Upper lobe of left lung (tissue), 6 donors: ENCODE data around the gene TMEM106B. TPM values are rescaled to one million over a fixed set of nuclear protein-coding genes. Genes with fewer than 3 reads are reported as not detected.

ENCODE experiments used
- ATAC-seq, 2 donors: fragments of 200-7000 bp; cut with Tn5 transposase; one replicate each; pipeline ENCODE4 v1.9.1; 2022; ENCODE audit warnings: mild to moderate bottlenecking in 2 of 2, moderate library complexity in 2 of 2; ENCODE audit not compliant: low FRiP score in 2 of 2
- DNase-seq, 2 donors: peaks; one replicate each; pipeline ENCODE4 v3.0.0-alpha.2; 2019 to 2020
- H3K27ac ChIP-seq, 4 donors: fragments of 200-600 bp; sonication (generic); one replicate each; pipeline ENCODE4 v1.5.1; 2016 to 2019
- H3K27me3 ChIP-seq, 4 donors: fragments of 200-600 bp; sonication (generic); one replicate each; pipeline ENCODE4 v1.5.1; 2017 to 2019
- H3K36me3 ChIP-seq, 4 donors: fragments of 200-600 bp; sonication (generic); one replicate each; pipeline ENCODE4 v1.5.1; 2016 to 2019
- H3K4me1 ChIP-seq, 4 donors: fragments of 200-600 bp; sonication (generic); one replicate each; pipeline ENCODE4 v1.5.1; 2018 to 2019
- H3K4me3 ChIP-seq, 4 donors: fragments of 200-600 bp; sonication (generic); one replicate each; pipeline ENCODE4 v1.5.1; 2017 to 2019; ENCODE audit warnings: mild to moderate bottlenecking in 2 of 4, moderate library complexity in 1 of 4
- H3K9me3 ChIP-seq, 4 donors: fragments of 200-600 bp; sonication (generic); one replicate each; pipeline ENCODE4 v1.5.1; 2018 to 2019
- EP300 ChIP-seq, 4 donors: sonication (generic); formaldehyde crosslinking; IDR thresholded peaks; one replicate each; pipeline ENCODE4 v1.5.1; 2017; ENCODE audit warnings: antibody characterized with exemption in 4 of 4, control low read depth in 2 of 4
- POLR2A ChIP-seq, 4 donors: fragments of 450-650 bp; IDR thresholded peaks; one replicate each; pipeline ENCODE4 v1.5.1; 2016 to 2017; ENCODE audit warnings: antibody characterized with exemption in 4 of 4, mild to moderate bottlenecking in 2 of 4
- POLR2AphosphoS5 ChIP-seq, 2 donors: sonication (generic); formaldehyde crosslinking; IDR thresholded peaks; one replicate each; pipeline ENCODE4 v1.5.1; 2017; ENCODE audit warnings: antibody characterized with exemption in 2 of 2
- WGBS, 2 donors: methylation state at CpG; one replicate each; pipeline ENCODE4 v1.1.5; 2017 to 2018; 5-methylcytosine and 5-hydroxymethylcytosine counted together
- total RNA-seq, 6 donors: library from RNA; depleted of rRNA in 4 of 6; stranded (reverse); fragments of >200 nt in 4 of 6; gene quantifications; one replicate each; pipeline versions ENCODE4 v1.1.0 to v1.2.1, GENCODE V29; 2016 to 2021
- TF ChIP-seq, protein P1 (sequence below), 6 experiments: fragments of 450-650 bp in 4 of 6; fragments of 200-600 bp in 2 of 6; sonication (generic) in 2 of 6; IDR thresholded peaks; one replicate each; pipeline ENCODE4 v1.5.1; 2016 to 2019; ENCODE audit warnings: antibody characterized with exemption in 6 of 6
- donor health status: DM: no; HTN: no; CAD: no; lungs with moderate emphysema.
- donor health status: DM: no; HTN: yes; CAD: no; lungs with severe emphysema.

The TMEM106B gene
- total RNA-seq, 6 donors from 2014 or later: 6.3 to 46.2 (median 31.9) TPM

DNA sequence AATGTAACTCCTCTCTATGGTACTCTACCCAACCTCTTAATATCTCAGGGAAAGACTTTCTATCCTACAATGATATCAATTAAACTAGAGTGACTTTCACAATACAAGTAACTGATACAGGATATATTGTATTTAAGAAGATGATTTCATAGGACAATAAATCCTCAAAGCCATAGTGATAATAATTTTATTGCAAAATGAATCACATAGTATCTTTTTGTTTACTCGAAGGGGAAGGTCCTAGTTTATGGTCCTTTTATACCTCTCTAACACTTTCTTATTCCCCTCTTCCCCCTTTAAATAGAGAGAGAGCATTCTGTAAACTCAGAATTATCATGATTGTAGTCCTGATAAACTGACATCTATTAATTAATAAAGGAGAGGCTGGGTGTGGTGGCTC, 56.4 kb downstream of the TMEM106B start:
- TF ChIP-seq EP300 (IDR thresholded peaks at IDR 0.05) (no peak), POLR2A (IDR thresholded peaks at IDR 0.05) (no peak), POLR2AphosphoS5 (IDR thresholded peaks at IDR 0.05) (no peak)
- TF ChIP-seq, protein P1, sequence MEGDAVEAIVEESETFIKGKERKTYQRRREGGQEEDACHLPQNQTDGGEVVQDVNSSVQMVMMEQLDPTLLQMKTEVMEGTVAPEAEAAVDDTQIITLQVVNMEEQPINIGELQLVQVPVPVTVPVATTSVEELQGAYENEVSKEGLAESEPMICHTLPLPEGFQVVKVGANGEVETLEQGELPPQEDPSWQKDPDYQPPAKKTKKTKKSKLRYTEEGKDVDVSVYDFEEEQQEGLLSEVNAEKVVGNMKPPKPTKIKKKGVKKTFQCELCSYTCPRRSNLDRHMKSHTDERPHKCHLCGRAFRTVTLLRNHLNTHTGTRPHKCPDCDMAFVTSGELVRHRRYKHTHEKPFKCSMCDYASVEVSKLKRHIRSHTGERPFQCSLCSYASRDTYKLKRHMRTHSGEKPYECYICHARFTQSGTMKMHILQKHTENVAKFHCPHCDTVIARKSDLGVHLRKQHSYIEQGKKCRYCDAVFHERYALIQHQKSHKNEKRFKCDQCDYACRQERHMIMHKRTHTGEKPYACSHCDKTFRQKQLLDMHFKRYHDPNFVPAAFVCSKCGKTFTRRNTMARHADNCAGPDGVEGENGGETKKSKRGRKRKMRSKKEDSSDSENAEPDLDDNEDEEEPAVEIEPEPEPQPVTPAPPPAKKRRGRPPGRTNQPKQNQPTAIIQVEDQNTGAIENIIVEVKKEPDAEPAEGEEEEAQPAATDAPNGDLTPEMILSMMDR (IDR thresholded peaks at IDR 0.05): no peak

DNA sequence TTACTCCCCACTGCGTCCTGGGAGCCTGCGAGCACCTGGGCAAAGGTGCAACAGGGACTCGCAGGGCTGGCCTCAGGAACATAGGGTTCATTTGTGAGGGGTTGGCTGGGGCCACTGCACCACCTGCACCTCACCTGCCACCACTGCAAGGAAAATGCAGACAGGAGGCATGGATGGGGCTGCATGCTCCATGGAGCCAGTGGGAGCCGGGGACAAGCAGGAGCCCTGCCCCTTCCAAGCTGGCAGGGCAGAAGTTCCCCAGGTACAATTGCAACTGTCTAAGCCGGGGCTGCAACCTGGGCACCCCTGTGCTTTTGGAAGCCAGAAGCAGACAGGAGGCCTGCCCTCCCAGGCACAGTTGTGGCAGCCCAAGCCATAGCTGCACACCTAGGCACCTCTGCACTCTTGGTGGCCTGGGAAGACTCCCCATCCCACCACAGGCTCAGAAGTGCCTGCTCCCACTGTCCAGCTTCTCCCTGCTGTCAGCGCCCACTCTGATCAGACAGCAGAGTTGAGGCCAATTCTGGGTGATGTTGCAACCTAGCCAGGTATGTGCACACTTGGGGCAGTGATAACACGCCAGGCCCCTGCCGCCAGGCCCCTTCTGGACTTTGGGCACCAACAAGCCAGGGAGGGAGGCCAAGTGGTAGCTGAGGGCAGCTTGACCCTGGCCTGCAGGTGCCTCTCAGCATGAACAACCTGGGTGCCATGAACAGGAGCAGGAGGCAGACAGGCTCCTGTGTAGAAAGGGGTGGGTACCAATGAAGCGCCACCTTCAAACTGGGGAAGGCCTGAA, 58.2 kb downstream of the TMEM106B start:
- WGBS, 2 donors: 95 to 100% methylated on average over 1 to 8 of the region's 9 CpGs
- TF ChIP-seq, protein P1 (IDR thresholded peaks at IDR 0.05): no peak
- TF ChIP-seq POLR2A (IDR thresholded peaks at IDR 0.05) (no peak), EP300 (IDR thresholded peaks at IDR 0.05) (no peak), POLR2AphosphoS5 (IDR thresholded peaks at IDR 0.05) (no peak)
- no peaks in the 10 kb centered on the region for H3K9me3 ChIP-seq
- no peaks in the 10 kb centered on the region for H3K36me3 ChIP-seq
- no peak overlapping the region for H3K27ac ChIP-seq
- DNase-seq (peak in 1 of 2 donors; percentile 30), ATAC-seq (peak; percentile 23 to 41)
- H3K4me3 ChIP-seq: no peak overlapping the region
- no peaks in the 10 kb centered on the region for H3K27me3 ChIP-seq
- no peaks in the 10 kb centered on the region for H3K4me1 ChIP-seq

More for the DNA sequence above, 56.4 kb downstream of the TMEM106B start:
- Histone ChIP-seq H3K4me1 (no peaks in the 10 kb centered on the region), H3K36me3 (no peaks in the 10 kb centered on the region), H3K9me3 (no peaks in the 10 kb centered on the region), H3K27me3 (no peaks in the 10 kb centered on the region), H3K4me3 (no peak overlapping the region), H3K27ac (no peak overlapping the region)
- 92 to 93% methylated on average over 1 of the region's 1 CpG for WGBS, 2 donors
- DNase-seq (no peak), ATAC-seq (no peak)

DNA sequence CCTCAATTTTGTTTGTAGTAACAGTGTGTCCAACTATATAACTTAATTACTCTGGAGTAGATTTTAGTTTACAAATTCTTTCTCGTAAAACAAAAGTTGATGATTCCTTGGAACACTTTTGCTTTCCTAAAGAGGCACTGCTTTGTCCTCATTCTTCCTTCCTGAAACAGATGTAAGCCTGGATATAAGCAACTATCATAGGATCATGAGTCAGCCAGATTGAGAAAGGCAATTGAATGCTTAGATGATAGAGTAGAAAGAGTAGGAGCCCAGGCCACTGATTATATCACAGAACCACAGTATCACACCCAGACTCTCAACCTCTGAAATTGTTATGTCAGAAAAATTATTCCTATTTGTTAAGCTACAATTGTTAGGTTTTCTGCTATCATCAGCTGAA, 69.9 kb downstream of the TMEM106B start:
- TF ChIP-seq, protein P1 (IDR thresholded peaks at IDR 0.05): no peak
- no peak for TF ChIP-seq EP300 (IDR thresholded peaks at IDR 0.05)
- no peak for TF ChIP-seq POLR2A (IDR thresholded peaks at IDR 0.05)
- no peak for TF ChIP-seq POLR2AphosphoS5 (IDR thresholded peaks at IDR 0.05)
- WGBS, 2 donors: 52 to 69% methylated on average over 1 of the region's 1 CpG
- Histone ChIP-seq H3K9me3 (no peaks in the 10 kb centered on the region), H3K4me1 (no peaks in the 10 kb centered on the region), H3K36me3 (no peaks in the 10 kb centered on the region), H3K27ac (no peak overlapping the region), H3K27me3 (no peaks in the 10 kb centered on the region), H3K4me3 (no peak overlapping the region)
- ATAC-seq: no peak
- DNase-seq: no peak

DNA sequence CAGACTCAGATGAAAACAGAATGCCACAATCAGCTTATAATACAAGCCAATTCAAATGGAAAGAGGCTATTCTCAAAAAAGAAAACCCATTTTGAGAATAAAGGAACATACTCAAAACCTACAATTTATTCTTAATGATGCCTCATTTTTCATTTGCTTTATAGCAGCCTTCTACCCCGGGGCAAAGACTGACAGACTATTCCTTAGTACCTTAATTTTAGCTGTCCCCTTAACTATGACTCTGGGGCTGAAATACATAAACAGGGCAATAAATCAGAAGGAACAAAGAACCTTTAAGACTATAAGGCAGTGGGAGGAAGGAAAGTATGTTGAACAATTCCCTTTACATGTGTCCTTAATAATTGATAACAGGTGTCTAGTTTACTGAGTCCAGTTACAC, 76.8 kb downstream of the TMEM106B start:
- 47 to 58% methylated on average over 1 of the region's 1 CpG for WGBS, 2 donors

More for the DNA sequence above, 76.8 kb downstream of the TMEM106B start:
- Histone ChIP-seq H3K27me3 (no peaks in the 10 kb centered on the region), H3K4me3 (no peak overlapping the region), H3K36me3 (no peaks in the 10 kb centered on the region), H3K4me1 (no peaks in the 10 kb centered on the region), H3K27ac (no peak overlapping the region), H3K9me3 (peaks cover 0 to 9% (median 1%) of the 10 kb centered on the region in 4 donors)
- TF ChIP-seq POLR2AphosphoS5 (IDR thresholded peaks at IDR 0.05): no peak
- TF ChIP-seq, protein P1 (IDR thresholded peaks at IDR 0.05): no peak
- TF ChIP-seq POLR2A (IDR thresholded peaks at IDR 0.05): no peak
- TF ChIP-seq EP300 (IDR thresholded peaks at IDR 0.05): no peak
- DNase-seq (no peak), ATAC-seq (no peak)
